Superior temporal gyrus (tissue), 1 donor: ENCODE data around the gene AOPEP.
"Not testable (repeated sequence)": the region's sequence is repeated elsewhere in the genome, so short reads cannot be mapped to it uniquely, and the experiment has no call there.

Source experiments
- DNase-seq: peaks from one replicate; pipeline ENCODE4 v3.0.0-alpha.2; 2016; ENCODE audit errors: extremely low spot score

The AOPEP gene

DNA sequence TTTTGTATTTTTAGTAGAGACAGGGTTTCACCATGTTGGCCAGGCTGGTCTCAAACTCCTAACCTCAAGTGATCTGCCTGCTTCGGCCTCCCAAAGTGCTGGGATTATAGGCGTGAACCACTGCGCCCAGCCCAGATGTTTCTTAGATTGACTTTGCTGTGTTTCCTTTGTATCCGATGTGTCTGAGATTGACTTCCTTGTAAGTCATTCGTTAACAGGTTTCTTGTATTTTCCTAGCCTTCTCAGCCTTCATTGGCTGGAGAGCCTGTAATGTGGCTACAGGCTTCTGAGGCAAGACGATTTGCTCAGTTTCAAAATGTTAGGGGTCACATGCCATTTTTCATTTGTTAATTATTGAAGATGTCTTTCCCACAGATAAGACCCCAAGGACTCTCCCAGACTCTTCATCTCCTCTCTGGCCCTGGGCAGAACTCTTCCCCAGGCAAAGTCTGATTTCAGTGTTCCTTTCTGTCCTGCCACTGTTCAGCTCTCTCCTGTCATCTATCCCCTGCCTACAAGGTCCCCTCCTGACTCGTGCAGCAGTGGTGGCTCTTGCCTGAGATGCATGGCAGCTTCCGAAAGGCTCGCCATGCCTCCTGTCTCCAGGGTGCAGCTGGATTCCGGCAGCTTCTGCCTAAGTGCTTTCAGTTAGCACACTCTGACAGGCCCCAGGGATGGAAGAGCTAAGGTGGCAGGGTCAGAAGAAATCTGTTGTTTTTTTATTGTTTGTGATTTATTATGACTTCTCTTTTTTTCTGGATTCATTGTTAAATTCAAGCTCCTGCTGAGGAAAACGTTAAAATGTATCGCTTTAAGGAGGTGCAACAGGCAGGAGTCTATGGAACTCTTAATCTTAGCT lies 206.4 kb downstream of the AOPEP start:
- no peak for DNase-seq

DNA sequence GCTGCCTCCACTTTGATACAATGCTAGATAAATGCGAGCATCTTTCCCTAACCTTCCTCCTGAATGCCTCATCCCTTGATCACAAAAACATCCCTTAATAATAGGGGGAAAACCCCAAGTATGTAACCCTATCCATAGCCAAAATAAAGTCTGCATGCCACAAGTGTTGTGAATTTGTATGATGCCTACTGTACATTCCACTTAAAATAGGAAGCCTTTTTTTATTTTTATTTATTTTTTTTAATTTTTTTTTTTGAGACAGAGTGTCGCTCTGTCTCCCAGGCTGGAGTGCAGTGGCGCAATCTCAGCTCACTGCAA lies 207.0 kb downstream of the AOPEP start:
- DNase-seq, result no peak

DNA sequence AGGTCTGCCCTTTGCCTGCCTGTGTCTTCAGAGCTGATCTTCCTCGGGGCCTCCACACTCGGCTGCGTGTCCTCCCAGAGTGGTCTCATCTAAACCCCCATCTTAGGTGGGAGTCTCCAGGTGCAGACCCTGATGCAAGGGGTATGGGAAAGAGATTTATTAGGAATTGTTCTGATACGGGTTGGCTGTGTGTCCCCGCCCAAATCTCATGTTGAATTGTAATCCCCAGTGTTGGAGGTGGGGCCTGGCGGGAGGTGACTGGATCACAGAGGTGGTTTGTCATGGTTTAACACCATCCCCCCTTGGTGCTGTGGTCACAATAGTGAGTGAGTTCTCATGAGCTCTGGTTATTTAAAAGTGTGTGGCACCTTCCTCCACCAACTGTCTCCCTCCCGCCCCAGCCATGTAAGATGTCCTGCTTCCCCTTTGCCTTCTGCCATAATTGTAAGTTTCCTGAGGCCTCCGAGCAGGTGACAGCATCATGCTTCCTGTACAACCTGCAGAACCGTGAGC lies 208.4 kb downstream of the AOPEP start:
- DNase-seq, result no peak

- no peak for DNase-seq
Measured at GRCh38 chr9:94935396-94935795, 208.9 kb downstream of the AOPEP start.

DNA sequence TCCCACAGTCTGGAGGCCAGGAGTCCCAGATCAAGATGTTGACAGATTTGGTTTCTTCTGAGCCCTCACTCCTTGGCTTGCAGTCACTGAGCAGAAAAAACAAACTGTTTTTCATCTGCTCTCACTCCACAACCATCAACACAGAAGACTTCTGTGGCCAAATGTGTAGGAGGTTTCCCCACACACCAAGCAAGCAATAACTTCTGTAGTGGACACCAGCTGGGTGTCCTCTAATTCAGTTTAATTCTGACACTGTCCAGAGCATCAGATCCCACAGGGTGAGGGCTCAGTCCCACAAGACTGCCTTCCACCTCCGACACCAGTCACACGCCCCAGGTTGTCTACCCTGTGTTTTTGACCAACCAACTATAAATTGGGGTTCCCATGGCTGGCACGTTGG lies 209.9 kb downstream of the AOPEP start:
- DNase-seq, result no peak

GRCh38 chr9:94937214-94937903 lies 210.9 kb downstream of the AOPEP start:
- DNase-seq, result peak; percentile 70

DNA sequence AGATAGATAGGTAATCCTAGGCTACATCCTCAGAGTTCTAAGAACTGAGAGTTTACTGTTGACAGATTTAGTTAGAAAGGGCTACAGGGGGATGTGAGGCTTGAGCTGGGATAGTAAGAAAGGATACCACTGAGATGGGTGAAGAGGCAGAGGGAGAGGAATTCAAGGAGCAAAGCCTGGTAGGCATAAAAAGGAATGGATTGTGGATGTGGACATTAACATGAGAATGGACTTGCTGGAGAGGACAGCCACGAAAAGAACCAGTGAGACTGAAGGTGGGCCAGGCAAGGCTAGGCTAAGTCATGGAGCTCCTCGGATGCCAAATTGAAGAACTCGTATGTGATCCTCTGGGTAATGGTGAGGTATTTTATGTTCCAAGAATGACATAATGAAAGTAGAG lies 211.9 kb downstream of the AOPEP start:
- DNase-seq, result no peak

- DNase-seq, result not testable (repeated sequence)
Measured at GRCh38 chr9:94940296-94940695, 213.8 kb downstream of the AOPEP start.

DNA sequence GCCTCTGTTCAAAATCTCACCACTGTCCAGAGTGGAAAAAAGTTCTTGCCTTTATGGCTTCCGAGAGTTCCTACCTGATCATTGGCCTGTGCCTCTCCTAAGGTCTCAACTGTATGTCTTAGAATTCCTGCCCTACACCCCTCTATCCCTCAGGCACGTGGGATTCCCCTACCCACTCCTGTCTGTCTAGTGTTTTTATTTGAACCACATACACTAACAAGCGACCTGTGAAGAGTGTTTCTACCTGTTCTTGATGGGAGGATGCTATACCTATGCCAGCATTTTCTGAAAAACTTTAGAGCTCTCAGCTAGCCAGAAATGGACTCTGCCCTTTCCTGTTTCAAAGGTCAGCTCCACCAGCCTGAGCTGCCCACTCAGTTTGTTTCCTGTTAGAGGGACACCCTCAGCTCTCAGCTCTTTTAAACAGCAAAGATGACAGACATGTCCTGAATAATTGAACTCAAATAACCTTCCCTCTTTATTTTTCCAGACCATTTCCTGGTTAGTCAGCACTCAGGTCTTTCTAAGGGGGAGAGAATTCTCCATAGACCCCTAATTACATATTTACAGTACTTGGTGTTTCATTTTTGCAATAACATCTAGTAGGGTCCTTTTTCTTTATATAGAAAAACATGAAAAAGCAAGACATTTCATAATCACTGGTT lies 214.8 kb downstream of the AOPEP start:
- DNase-seq, result no peak

- no peak for DNase-seq
Measured at GRCh38 chr9:94944626-94945025, 218.1 kb downstream of the AOPEP start.

- DNase-seq, result peak; percentile 89
Measured at GRCh38 chr9:94945197-94946144, 219.0 kb downstream of the AOPEP start.

GRCh38 chr9:94946256-94946655 lies 219.8 kb downstream of the AOPEP start:
- DNase-seq, result no peak

DNA sequence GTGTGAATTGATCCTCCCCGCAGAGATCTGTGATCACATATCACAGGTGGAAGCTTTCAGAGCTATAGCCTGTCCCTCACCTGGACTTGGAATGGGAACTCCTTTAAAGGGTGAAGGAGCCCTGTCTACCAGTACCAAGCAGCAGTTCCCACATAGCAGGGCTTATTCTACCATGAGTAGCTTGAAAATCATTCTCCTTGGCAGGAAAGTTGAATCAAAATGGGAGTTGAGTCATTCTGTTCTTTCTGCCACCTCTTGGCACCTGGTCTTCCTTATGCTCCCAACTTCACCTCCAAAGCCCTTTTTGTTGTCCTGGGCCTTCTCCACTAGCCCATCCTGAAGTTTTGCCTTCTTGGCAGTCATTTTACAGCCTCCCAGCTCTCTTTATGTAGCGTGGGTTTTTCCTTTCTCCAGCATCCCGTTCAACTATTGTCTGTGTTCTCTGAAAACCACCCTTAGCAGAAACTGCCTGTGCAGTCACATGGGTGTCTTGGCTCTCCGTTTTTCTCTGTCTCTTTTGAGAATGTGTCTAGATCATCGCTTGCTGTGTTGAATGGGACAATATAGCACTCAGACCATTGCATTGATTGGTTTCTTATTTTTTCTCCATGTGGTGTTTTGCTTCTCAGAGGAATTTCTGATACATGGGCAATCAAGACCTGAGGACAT lies 222.2 kb downstream of the AOPEP start:
- DNase-seq, result peak; percentile 94

DNA sequence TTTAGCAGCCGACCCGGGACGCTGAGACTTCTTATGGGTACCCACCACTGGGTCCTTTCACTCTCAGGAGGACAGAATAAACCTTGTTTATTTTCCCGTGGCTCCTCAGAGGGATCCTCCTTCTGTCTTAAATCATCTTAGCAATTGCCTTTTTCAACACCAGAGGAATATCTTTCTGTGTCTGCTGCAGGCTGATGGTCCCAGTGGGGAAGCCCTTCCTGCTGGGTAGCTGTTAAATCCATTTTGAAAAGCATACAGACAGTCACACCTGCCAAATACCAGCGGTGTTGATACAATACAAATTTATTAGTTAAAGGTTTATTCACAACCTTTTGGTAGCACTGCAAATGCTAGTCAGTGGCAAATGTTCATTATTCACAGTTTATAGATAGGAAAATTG lies 222.9 kb downstream of the AOPEP start:
- no peak for DNase-seq

DNA sequence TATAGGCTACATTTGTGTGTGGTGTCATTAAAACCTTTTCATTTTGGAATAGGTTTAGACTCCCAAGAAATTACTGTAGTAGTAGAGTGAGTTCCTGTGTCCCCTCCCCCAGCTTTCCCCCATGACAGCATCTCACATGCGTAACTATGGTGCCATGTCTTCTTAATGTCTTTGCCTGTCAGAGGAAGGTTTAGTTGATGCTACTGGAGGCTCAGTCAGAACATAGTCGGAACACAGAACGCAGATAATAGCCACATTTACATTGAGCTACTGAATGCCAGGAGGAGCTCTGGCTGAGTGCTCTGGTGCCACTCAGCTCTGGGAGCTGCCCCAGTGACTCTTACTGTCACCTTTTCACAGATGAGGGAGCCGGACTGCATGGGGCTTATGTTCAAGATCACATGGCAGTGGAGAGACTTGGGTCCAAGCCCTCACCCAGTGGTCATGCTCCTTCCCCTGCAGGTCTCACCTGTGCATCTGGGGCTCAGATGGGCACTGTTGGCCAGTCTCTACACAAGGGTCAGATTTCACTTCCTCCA lies 223.6 kb downstream of the AOPEP start:
- no peak for DNase-seq

GRCh38 chr9:94950579-94951323 lies 224.3 kb downstream of the AOPEP start:
- no peak for DNase-seq

DNA sequence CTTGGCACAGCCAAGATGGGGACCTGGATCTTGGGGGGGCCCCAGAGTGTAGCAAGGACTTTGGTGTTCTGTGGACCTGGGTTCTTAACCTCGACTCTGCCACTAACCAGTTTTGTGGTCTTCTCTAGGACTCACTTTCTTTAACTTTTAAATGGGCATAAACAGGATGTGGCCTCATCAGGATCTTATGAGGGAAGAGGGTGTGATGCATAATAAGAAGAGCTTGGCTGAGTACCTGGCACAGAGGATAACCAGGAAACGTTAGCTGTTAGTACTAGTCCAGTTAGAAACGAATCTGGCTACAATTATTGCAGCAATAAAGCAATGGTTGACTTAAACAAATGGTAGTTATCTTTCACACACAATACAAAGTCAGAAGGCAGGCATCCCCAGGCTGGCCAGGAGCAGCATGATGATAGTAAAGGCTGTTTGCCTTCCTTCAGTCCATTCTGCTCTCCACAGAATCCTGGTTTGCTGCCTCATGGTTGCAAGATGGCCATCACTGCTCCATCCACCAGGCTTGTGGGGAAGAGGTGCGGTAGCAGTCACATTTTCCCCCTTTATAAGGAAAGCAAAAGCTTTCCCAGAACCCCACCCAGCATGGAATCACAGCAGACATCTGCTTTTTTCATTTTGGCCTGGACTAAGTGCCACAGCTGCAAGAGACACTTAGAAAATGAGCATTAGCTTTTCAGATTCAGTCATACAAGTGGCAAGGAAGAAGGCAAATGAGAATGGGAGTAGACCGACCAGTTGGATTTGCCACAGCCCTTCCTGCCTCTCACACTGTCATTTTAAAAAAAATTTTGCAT lies 225.0 kb downstream of the AOPEP start:
- no peak for DNase-seq

GRCh38 chr9:94952565-94953373 lies 226.3 kb downstream of the AOPEP start:
- peak; percentile 65 for DNase-seq
